Activated effector memory CD4-positive, alpha-beta T cell treated with anti-CD3 and anti-CD28 coated beads, Interleukin-2, amount 50 U/mL, for 16 hours (primary cell): ENCODE results near the gene BLOC1S1.

Experiments used
- DNase-seq: peaks from one replicate; pipeline ENCODE4 v3.0.0-alpha.2; 2020

The BLOC1S1 gene

DNA sequence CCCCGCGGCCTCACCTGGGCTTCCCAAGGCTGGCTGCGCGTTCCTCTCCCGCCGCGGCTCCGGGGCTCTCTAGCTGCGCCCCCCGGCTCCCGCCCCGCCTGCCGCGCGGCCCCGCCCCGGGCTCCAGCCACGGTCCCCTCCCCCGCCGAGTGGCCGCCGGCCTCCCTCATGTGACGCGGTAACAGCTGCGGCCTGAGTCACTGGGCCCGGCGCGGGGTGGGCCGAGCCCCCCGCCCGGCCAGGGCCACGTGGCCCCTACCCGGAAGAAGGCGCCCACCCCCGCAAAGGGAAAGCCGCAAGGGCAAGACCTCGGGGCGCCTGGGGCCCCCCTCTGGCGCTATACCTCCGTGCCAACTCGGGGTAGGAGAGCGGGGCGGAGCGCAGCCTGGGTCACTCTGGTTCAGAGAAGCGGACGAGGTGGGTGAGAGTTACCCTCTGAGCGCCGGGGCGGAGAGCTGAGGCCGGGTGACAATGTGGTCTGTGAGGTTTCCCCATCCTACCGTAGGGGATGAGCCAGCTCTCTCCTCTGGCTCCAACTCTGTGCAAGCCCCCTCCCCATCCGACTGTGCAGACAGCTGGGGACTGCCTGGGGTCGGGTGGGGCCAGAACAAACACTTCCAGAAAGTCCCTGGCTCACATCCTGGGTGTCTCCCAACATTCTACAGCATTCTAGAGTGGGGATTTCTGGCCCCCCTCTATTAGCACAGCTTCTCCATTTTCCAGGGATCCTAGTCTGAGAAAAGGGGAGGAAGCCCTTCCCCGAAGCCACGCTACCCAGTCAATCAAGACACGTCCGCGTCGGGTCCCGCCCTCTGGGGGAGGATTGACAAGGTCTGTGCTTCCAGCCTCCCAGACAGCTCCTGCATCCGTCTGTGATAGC lies 13.3 kb downstream of the BLOC1S1 start, which contains the start of gene CD63:
Gene CD63, minus strand, starts transcription at position 71 of the 880 bp plus-strand sequence. CDS start 668 bp downstream, outside the sequence.
- peak; percentile 88 for DNase-seq

DNA sequence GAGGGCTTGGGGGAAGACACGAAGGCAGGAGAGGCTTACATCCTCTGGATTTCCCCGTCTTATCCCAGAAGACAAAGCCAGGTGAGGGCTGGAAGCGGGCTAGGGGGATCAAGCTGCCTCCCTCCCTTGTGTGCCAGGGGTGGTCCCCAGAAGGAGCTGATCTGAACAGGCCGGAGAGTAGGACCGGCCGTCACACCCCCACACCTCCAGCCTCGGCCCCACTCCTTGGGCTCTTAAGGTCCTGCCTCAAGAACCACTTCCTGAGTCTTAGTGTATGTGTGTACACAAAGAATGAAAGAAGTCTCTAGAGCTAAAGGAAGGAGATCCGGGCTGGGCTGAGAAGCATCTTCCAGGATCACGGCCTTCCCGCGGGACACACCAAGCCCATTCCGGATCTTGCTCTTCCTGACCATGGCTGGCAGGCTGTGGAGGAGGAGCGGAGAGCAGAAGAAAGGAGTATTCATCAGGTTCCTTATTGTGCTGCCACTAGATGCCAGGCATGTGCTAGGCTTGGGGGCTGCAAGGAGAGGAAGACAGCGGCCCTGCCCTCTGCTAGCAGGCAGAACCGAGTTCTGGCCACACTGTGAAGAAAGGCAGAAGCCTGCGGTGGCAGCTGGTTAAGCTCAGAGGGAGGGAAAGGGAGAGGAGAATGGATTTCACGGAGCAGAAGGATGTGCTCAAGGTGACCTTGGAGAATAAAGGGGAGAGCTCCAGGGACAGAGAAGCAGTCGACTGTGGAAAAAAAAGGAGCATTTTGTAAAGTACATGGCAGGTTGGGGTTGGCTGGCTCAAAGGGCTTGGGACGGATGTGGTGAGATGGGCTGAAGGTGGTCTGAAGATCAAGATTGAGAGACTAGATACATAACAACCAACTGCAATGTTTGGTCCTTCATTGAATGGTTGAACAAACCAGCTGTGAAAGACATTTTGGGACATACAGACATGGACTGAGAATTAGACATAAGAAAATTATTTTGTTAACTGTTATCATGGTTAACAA lies 14.3 kb downstream of the BLOC1S1 start:
- DNase-seq: no peak

DNA sequence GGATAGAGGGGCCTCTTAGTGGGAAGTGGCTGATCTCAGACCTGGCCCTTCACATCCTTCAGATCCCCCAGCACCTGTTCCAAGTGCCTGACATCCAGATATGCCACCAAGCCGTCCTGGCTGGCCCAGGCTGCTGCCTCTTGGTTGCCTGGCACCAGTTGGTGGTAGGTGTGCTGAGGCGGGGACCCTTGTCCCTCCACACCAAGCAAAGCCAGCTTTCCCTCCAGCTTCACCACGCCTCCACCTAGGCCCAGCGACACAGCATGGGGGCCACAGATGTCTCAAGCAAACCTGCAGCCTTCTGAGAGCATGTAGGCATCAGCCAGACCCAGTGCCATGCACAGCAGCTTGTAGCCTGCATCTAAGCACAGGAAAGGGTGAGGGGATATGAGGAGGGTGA lies 16.4 kb downstream of the BLOC1S1 start:
- DNase-seq: no peak

DNA sequence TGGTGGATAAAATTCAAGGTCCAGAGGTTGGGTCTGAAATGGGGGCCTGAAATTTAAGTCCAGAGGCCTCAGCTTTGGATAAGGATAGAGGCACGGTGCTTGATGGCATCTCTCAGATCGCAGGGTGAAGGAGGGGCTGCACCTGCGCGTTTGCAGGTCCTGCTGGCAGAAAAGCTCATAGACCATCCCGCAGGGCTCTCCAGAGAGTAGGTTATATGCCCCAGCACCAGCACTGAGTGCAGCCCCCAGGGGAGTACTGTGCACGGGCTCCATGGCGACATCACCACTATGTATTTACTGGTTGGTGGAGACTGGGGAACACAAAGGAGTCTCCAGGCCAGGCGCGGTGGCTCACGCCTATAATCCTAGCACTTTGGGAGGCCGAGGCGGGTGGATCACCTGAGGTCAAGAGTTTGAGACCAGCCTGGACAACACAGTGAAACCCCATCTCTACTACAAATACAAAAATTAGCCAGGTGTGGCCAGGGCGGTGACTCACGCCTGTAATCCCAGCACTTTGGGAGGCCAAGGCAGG lies 17.2 kb downstream of the BLOC1S1 start:
- no peak for DNase-seq

DNA sequence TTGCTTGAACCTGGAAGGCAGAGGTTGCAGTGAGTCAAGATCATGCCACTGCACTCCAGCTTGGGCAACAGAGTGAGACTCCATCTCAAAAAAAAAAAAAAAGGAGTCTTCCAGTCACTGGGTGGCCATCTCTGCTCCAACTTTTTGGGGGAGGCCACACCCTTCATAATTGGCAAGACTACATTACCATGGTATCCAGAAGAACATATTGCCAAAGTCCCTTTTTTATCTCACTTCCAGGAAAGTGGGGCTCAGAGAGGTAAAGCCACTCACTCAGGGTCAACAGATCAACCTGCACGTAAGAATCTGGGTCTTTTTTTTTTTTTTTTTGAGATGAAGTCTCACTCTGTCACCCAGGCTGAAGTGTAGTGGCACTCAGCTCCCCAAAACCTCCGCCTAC lies 18.0 kb downstream of the BLOC1S1 start:
- no peak for DNase-seq

DNA sequence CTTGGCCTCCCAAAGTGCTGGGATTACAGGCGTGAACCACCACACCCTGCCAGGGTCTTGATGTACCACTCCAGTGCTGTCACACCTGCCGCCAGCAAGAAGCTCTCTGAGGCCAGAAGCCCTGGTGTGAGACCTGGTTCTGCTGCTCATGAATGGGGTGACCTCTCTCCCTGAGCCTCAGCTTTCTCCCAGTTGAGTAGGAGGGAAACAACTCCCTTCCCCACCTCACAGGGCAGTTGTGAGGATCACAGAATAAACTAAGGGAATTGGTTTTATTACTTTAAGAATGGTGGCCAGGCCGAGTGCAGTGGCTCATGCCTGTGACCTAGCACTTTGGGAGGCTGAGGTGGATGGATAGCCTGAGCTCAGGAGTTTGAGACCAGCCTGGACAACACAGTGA lies 18.7 kb downstream of the BLOC1S1 start:
- DNase-seq: no peak

DNA sequence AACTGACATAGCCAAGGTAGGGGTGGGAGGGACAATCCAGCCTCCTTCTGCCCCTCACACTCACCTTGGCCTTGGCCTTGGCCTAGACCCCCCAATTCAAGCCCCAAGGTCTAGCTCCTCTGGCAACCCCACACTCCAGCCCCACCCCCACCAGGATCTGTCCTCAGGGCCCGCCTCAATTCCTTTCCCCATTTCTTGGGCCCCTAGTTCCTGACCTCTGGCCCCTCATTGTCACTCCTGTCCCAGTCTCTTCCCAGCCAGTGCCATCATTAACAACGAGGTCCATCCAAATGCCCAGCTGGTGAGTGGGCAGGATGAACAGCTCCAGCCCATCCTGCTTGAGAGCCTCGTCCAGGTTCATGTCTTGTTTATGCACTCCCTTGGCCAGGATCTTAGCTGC lies 20.2 kb downstream of the BLOC1S1 start:
- DNase-seq: no peak

DNA sequence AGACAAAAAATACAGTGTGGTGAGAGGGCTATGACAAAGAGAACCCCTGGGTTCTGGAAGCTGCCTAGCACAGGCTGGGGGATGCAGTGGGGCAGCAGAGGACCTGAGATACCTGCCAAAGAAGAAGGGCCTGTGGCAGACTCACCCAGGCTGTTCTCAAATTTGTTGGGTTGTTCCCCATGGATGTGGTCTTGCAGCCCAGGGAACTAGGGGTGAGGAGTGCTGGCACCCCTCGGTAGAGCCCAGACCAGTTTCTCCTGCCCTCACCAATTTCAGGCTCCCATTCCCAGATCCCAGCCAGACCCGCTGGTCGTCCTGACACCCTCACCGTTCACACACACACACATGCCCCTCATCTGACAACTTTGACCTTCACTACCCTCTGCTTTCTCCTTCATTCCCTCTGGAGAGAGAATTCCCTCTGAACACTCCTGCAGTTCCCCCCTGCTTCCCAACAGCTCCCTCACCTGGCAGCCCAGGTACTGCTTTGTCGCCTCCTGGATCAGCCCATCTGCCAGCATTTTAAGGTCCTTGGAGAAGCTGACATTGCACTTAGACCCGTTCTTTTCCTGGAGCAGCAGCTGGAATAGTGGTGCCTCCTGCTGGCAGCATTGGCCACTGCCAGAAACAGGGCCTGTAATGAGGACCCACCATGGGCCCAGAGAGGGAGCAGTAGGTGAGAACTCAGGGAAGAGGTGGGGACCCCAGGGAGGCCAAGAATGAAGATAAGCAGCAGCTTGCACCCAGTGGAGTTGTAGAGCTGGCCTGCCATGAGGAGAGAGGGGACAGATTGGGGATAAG lies 21.1 kb downstream of the BLOC1S1 start:
- peak; percentile 82 for DNase-seq

DNA sequence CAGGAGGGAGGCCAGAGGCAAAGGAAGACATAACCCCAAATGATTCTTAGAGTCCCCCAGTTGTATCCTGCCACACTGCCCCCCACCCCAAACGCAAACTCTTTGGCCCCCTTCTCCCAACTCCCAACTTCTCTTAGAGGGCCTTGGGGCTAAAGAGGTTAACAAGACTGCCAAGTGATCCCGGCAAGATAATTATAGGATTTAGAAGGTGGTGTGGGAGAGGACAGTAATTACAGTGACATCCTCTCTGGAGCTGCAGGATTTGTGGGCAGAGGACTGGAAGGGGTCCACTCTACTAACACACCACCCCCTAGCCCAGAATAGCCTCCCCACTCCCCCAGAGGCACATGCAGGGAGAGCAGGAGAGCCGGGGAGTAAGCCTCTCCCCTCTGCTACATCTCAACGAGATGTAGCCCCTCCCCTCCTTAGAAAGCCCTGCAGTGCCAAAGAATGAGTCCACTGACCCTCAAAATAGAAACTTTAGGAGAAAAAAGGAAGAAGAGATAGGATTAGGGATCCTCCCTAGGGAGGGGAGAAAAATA lies 21.8 kb downstream of the BLOC1S1 start:
- DNase-seq: no peak

DNA sequence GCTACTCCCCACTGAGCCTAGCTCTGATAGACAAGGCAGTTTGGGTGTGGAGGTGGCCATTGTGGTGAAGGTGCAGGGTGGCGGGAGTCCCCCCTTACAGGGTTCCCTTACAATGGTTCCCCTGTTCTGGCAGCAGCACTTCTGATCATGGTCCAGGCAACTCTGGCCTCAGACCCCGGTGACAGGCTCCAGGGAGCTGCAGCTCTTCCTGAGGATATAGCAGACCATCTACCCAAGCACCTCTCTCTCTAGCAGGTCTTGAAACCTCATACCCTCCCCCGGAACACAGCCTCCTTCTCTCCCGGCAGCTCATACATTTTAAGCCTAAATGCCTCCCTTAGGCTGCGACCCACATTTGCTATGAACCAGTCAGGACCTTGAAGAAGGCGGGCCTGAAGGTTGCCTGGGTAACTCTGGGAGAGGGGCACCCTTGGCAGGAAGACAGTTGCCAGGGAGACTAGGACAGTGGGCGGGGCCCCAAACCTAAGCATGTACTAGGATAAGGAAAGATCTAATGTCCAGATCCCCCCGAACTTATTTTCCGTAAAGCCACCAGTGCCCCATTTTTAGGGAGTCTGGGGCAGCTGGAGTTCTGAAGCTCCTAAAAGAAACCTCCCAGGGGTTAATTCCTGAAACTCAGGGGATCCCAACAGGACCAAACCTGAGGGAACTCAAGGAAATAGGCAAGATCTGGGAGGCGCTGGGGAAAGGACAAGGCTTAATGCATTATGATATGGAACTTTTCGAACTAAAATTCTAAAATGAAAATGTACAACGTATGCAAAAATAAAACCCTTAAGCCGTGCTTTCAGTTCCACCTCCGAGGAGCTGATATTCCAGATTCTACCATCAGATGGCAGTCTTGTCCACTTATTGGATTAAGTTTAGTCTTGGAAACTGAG lies 22.5 kb downstream of the BLOC1S1 start:
- DNase-seq: peak; percentile 91

DNA sequence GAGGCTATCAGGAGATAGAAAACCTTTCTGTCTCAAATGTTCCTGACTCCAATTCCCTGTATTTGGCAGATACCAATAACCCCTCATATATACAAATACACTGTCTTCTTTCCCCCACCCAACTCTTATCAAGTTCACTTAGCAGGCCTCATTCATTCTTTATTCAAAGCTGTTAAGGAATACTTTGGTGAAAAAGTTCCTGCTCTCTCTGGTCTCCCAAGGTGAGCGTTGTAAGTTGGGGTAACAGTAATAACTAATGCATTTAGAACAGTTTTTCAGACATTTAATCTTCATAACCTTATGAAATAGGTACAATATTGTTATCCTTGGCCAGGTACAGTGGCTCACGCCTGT lies 23.2 kb downstream of the BLOC1S1 start:
- DNase-seq: no peak

DNA sequence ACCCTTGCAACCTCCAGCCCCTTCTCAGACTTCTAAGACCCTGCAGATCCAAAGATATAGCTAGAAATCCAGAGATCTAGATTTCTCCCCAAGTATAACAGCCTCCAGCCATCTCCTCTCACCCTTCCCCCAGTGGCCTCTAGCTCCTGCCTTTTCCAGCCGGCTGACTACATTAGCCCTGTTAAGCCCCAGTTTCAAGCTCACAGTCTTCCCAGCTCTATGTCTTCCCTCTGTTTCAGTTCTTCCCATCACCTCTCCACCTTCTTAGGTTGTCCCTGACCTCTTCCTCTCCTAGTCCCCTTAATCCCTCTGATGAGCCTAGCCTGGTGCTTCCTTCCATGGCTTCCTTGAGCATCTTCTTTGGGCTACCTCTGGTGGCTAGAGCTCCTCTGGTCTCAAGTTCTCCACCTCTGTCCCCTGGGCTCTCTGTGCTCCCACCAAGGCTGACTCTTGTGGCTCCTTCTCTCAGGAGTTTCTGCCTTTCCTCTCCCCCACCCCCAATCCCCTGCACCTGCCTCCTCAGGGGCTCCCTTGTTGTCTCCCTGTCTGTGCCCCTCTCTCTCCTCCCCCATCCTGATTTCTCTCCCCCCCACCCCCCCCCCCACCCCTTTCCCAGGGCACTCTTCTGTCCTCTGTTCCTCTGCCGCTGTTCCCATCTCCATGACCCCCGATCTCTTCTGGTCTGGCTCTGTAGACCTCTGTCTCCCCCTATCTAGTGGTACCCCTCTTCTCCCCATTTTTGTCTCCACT lies 26.3 kb downstream of the BLOC1S1 start:
- no peak for DNase-seq

DNA sequence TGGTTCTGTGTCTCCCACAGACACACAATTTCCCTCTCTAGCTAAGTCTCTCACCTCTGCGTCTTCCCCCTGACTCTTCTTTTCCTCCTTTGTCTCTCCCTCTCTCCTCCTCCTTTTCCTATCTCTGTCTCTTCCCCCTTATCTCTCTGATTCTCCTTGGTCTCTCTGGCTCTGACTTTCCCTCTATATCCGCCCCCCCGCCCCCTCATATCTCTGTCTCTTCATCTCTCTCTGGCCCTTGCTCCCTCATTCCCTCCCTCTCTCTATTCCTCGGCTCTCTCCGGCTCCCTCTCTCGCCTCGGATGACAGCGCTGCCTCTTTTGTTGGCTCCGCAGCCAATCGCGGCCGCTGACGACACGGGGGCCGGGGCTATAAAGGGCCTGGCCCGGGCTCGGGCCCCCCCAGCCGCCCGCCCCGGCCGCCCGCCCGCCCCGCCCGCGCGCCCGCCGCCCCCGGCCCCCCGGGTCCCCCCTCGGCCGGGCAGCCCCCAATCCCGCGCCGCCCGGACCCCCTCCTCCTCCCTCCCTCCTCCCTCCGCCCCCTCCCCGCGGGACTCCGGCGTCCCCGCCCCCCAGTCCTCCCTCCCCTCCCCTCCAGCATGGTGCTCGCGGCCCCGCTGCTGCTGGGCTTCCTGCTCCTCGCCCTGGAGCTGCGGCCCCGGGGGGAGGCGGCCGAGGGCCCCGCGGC lies 27.0 kb downstream of the BLOC1S1 start, which contains the start of gene GDF11:
Gene GDF11, plus strand, starts transcription at position 404 of the 687 bp plus-strand sequence. Its CDS starts 195 bp downstream, at position 599.
- DNase-seq: peak; percentile 90

DNA sequence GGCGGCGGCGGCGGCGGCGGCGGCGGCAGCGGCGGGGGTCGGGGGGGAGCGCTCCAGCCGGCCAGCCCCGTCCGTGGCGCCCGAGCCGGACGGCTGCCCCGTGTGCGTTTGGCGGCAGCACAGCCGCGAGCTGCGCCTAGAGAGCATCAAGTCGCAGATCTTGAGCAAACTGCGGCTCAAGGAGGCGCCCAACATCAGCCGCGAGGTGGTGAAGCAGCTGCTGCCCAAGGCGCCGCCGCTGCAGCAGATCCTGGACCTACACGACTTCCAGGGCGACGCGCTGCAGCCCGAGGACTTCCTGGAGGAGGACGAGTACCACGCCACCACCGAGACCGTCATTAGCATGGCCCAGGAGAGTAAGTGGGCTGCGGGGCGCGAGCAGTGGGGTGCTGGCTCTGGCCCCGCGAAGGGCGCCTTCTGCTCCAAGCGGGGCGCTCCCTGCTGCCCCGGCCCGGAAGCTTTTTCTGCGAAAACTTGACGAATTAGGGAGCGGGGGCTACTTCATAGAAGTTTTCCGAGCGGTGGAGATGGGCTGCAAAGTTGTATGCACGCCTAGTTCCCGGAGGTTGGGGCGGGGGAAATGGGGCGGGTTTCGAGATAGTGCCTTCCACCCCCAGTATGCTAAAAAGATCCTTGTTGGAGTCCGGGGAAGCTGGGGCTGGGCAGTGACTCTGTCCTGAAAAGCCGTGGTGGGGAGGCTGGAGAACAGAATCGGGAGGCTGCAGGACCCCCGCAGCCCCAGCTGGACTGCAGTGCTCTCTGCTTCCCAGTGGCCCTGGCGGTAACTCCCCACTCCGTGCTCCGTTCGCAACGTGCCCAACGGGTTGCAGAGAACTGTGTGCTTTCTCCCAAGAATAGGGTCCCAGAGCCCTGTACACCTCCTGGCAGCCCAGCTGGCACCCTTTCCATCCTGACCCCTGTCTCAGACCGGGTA lies 27.8 kb downstream of the BLOC1S1 start:
- DNase-seq: peak; percentile 81

DNA sequence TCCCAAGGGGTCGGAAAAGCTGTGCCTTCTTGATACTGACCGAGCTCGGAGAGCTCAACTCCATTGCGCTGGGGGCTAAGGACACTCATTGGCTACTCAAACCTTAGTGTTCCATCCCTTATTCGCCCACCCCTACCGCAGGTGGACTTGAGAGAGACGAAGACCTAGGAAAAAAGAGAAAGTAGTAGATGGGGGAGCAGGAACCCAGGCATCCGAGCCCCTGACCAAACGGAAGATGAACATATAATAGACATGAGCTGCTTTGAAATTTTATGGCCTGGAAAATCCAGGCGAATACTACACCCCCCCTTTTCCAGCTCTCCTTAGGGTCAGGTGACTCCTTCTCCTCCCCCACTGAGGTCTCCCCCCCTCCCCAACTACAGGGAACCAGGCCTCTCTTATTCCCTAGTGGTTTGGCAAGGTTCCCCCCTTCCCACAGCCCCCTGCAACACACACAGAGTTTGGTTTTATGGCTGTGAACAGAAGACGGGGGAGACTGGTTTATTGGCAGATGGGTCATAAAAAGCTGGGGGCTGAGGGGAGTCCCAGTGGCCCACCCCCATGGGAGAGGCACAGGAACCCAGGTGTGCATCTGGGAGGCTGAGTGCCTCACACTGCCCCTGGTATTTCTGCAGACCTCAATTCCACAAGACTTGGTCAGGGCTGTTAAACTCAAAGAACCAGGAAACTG lies 28.6 kb downstream of the BLOC1S1 start:
- no peak for DNase-seq

DNA sequence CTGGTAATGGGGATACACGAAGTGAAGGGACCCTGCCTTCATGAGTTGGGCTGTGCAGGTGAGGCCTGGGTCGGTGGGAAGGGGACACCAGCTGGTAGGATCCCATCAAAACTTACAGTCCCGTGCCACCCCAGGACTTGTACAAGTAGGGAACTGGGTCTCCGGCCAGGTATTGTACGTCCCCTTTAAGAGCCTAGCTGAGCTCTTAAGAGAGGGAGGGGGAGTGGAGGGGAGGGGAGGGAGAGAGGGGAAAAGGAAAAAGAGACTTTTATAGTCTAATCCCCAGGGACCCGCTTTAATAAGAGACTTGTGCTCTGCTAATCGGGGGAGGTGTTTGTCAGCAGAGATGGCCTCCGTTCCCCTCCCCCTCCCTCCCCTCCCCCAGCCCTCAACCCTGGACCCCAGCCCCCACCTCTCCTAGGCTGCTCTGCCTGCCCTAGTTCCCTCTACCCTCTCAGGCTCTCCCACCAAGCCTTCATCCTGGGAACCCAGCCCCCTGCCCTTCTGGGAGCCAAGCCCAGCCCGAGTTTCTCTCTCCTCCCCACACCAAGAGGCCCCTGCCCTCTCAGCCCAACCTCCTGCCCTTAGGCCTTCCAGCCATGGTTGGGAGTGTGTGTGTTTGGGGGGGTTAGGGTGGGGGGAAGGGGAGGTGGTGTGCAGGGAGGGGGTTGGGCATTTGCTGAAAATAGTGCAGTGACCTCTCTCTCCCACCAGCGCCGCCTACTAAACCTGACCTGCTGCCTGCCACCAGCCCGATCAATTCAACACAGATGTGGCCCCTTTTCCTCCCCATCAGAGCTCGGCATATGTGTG lies 29.7 kb downstream of the BLOC1S1 start:
- no peak for DNase-seq
